Transverse colon (tissue), 3 donors: ENCODE data around the gene MMP24OS.

Experiments used
- EP300 ChIP-seq: sonication (generic); formaldehyde crosslinking; IDR thresholded peaks from one replicate; pipeline ENCODE4 v1.6.1; 2017; ENCODE audit warnings: antibody characterized with exemption, low read depth
- POLR2A ChIP-seq: fragments of 450-650 bp; IDR thresholded peaks from one replicate; pipeline ENCODE4 v1.6.1; 2016; ENCODE audit warnings: antibody characterized with exemption, mild to moderate bottlenecking, moderate library complexity
- TF ChIP-seq, protein P1 (sequence below), 5 experiments: fragments of 200-600 bp in 3 of 5; fragments of 450-650 bp in 2 of 5; sonication (generic) in 3 of 5; IDR thresholded peaks; 1 replicate in 2 of 5; 2 replicates in 3 of 5; pipeline ENCODE4 v1.5.1; 2016 to 2017; ENCODE audit warnings: antibody characterized with exemption in 5 of 5, inconsistent platforms in 3 of 5, mild to moderate bottlenecking in 2 of 5, moderate library complexity in 1 of 5

DNA sequence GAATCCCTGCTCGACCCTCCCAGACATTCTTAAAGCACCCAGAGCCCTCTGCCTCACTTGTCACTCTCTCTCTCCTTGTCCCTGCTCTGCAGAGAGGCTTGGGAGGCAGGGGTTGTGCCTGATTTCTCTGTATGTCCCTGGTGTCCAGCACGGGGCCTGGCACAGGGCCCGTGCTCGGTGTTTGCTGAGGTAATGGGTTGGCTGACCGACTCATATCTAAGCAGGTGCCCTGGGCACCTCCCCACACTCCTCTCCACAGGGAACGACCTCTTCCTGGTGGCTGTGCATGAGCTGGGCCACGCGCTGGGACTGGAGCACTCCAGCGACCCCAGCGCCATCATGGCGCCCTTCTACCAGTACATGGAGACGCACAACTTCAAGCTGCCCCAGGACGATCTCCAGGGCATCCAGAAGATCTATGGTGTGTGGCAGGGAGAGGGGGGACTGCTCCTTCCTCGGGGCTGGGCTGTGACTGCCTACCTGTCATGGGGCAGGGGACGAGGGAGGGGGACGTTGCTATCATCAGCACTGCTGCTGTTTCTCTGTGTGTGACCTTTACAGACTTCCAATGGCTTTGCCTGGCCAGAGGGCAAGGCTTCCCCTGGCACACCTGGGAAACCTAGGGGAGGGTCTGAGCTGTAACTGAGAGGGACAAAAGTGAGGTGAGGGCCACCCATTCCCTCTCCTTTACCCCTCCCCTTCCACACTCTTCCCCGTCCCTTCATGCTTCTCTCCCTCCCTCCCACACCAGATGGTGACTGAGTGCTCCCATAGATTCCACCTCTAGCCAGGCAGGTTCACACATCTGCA lies 14.2 kb downstream of the MMP24OS start:
- TF ChIP-seq, protein P1, sequence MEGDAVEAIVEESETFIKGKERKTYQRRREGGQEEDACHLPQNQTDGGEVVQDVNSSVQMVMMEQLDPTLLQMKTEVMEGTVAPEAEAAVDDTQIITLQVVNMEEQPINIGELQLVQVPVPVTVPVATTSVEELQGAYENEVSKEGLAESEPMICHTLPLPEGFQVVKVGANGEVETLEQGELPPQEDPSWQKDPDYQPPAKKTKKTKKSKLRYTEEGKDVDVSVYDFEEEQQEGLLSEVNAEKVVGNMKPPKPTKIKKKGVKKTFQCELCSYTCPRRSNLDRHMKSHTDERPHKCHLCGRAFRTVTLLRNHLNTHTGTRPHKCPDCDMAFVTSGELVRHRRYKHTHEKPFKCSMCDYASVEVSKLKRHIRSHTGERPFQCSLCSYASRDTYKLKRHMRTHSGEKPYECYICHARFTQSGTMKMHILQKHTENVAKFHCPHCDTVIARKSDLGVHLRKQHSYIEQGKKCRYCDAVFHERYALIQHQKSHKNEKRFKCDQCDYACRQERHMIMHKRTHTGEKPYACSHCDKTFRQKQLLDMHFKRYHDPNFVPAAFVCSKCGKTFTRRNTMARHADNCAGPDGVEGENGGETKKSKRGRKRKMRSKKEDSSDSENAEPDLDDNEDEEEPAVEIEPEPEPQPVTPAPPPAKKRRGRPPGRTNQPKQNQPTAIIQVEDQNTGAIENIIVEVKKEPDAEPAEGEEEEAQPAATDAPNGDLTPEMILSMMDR (IDR thresholded peaks at IDR 0.05): no peak
- no peak for TF ChIP-seq EP300
- TF ChIP-seq POLR2A: no peak
